ENCODE measurements around the gene LTC4S. TPM values are rescaled to one million over a fixed set of nuclear protein-coding genes. Genes with fewer than 3 reads are reported as not detected.
A peak's percentile ranks its signal among the peaks of the same experiment; 100 is the strongest.

The LTC4S gene
- total RNA-seq, 1 experiment from 2014 or later, result 2.2 TPM

GRCh38 chr5:179759581-179760551, 33.9 kb upstream of the LTC4S start:
- Mint-ChIP-seq H3K27ac (ENCODE audit: low read depth, unreplicated experiment) (peak overlapping the region; percentile 58), H3K4me3 (ENCODE audit: unreplicated experiment) (no peak overlapping the region), H3K36me3 (ENCODE audit: insufficient read depth, unreplicated experiment) (peaks cover 8% of the 10 kb centered on the region), H3K9me3 (ENCODE audit: unreplicated experiment) (no peaks in the 10 kb centered on the region), H3K27me3 (ENCODE audit: insufficient read depth, unreplicated experiment) (no peaks in the 10 kb centered on the region), H3K4me1 (ENCODE audit: insufficient read depth, unreplicated experiment) (peaks cover 55% of the 10 kb centered on the region)
- DNase-seq (ENCODE audit: unreplicated experiment), result no peak
- POLR2A ChIA-PET, result interaction anchor here (1.6 kb wide), 1 partner anchor 10 kb away, joined by 4 read pairs; no protein-coding TSS in a partner anchor
- CTCF ChIA-PET, result interaction anchor here (0.5 to 0.7 kb wide), 2 partner anchors 137 to 928 kb away, joined by 3 read pairs; no protein-coding TSS in a partner anchor
- intact Hi-C loops (cut with micrococcal nuclease), result no loop called here
- TF ChIP-seq CTCF (IDR thresholded peaks at IDR 0.05; ENCODE audit: unreplicated experiment), result no peak
- BruUV-seq (replicated peaks), result no TSS peak

GRCh38 chr5:179762079-179762780, 31.6 kb upstream of the LTC4S start:
- Mint-ChIP-seq H3K27ac (ENCODE audit: low read depth, unreplicated experiment) (peak overlapping the region; percentile 75), H3K4me3 (ENCODE audit: unreplicated experiment) (no peak overlapping the region), H3K27me3 (ENCODE audit: insufficient read depth, unreplicated experiment) (no peaks in the 10 kb centered on the region), H3K9me3 (ENCODE audit: unreplicated experiment) (no peaks in the 10 kb centered on the region), H3K4me1 (ENCODE audit: insufficient read depth, unreplicated experiment) (peaks cover 56% of the 10 kb centered on the region), H3K36me3 (ENCODE audit: insufficient read depth, unreplicated experiment) (peaks cover 31% of the 10 kb centered on the region)
- BruUV-seq (replicated peaks), result no TSS peak
- intact Hi-C loops (cut with micrococcal nuclease), result loop anchor here (2.0 kb wide), 1 partner anchor 147 kb away; no protein-coding TSS in a partner anchor
- ChIA-PET POLR2A (interaction anchor here (0.6 to 3.4 kb wide), 18 partner anchors 8 to 211 kb away, joined by 3 to 69 read pairs (median 5); partner anchors contain the start of genes HNRNPH1, LTC4S, MAML1 and MGAT4B), CTCF (interaction anchor here (0.7 to 4.3 kb wide), 29 partner anchors 9 to 143 kb away, joined by 3 to 42 read pairs (median 6); partner anchors contain the start of genes LTC4S and SQSTM1)
- TF ChIP-seq CTCF (IDR thresholded peaks at IDR 0.05; ENCODE audit: unreplicated experiment), result no peak
- DNase-seq (ENCODE audit: unreplicated experiment), result peak; percentile 46

- H3K4me1 Mint-ChIP-seq (ENCODE audit: insufficient read depth, unreplicated experiment), result peaks cover 56% of the 10 kb centered on the region
- intact Hi-C loops (cut with micrococcal nuclease), result loop anchor here (1.0 to 2.0 kb wide), 4 partner anchors 34 to 146 kb away; partner anchors contain the start of gene MRNIP
- BruUV-seq (replicated peaks), result no TSS peak
- TF ChIP-seq CTCF (IDR thresholded peaks at IDR 0.05; ENCODE audit: unreplicated experiment), result no peak
- no peaks in the 10 kb centered on the region for H3K27me3 Mint-ChIP-seq (ENCODE audit: insufficient read depth, unreplicated experiment)
- CTCF ChIA-PET, result interaction anchor here (0.7 to 4.3 kb wide), 29 partner anchors 9 to 142 kb away, joined by 3 to 42 read pairs (median 6); partner anchors contain the start of genes HNRNPH1, LTC4S and SQSTM1
- H3K9me3 Mint-ChIP-seq (ENCODE audit: unreplicated experiment), result no peaks in the 10 kb centered on the region
- H3K36me3 Mint-ChIP-seq (ENCODE audit: insufficient read depth, unreplicated experiment), result peaks cover 37% of the 10 kb centered on the region
- peak; percentile 54 for DNase-seq (ENCODE audit: unreplicated experiment)
- POLR2A ChIA-PET, result interaction anchor here (0.6 to 3.4 kb wide), 26 partner anchors 9 to 568 kb away, joined by 3 to 69 read pairs (median 4); partner anchors contain the start of genes HNRNPH1, LTC4S, MAML1 and MGAT4B
- H3K27ac Mint-ChIP-seq (ENCODE audit: low read depth, unreplicated experiment), result peak overlapping the region; percentile 75
- H3K4me3 Mint-ChIP-seq (ENCODE audit: unreplicated experiment), result peak overlapping the region; percentile 33
These were observed 31.0 kb upstream of the LTC4S start for GRCh38 chr5:179762781-179763176.
